NCI-H82 treated with DMSO at 0.1 percent for 48 hours (cell line): ENCODE results near the gene UMAD1.

ENCODE experiments used
- DNase-seq: peaks from one replicate; lab custom pipeline; 2025; ENCODE audit not compliant: unreplicated experiment; lab: John Stamatoyannopoulos, UW

UMAD1 gene

GRCh38 chr7:7719236-7719635, 78.7 kb downstream of the UMAD1 start:
- DNase-seq = peak; percentile 92

- DNase-seq = no peak
Observed at GRCh38 chr7:7720193-7720592, 79.6 kb downstream of the UMAD1 start.

GRCh38 chr7:7720750-7721621, 80.4 kb downstream of the UMAD1 start:
- peak; percentile 42 for DNase-seq

- DNase-seq = no peak
Observed at GRCh38 chr7:7731732-7732131, 91.2 kb downstream of the UMAD1 start.

GRCh38 chr7:7732621-7733281, 92.2 kb downstream of the UMAD1 start:
- DNase-seq = no peak

- no peak for DNase-seq
Observed at GRCh38 chr7:7736671-7737070, 96.1 kb downstream of the UMAD1 start.

- DNase-seq = no peak
Observed at GRCh38 chr7:7737674-7738073, 97.1 kb downstream of the UMAD1 start.

- no peak for DNase-seq
Observed at GRCh38 chr7:7738177-7738576, 97.6 kb downstream of the UMAD1 start.

GRCh38 chr7:7738622-7739021, 98.1 kb downstream of the UMAD1 start:
- DNase-seq = no peak

GRCh38 chr7:7739204-7740036, 98.9 kb downstream of the UMAD1 start:
- no peak for DNase-seq

GRCh38 chr7:7740037-7740355, 99.4 kb downstream of the UMAD1 start:
- DNase-seq = no peak

GRCh38 chr7:7742223-7742622, 101.7 kb downstream of the UMAD1 start:
- no peak for DNase-seq

GRCh38 chr7:7745258-7745657, 104.7 kb downstream of the UMAD1 start:
- DNase-seq = no peak

- DNase-seq = no peak
Observed at GRCh38 chr7:7745966-7746365, 105.4 kb downstream of the UMAD1 start.

GRCh38 chr7:7746458-7746857, 105.9 kb downstream of the UMAD1 start:
- DNase-seq = no peak

- no peak for DNase-seq
Observed at GRCh38 chr7:7750571-7751242, 110.2 kb downstream of the UMAD1 start.

- no peak for DNase-seq
Observed at GRCh38 chr7:7751243-7752092, 110.9 kb downstream of the UMAD1 start.

GRCh38 chr7:7756577-7756976, 116.0 kb downstream of the UMAD1 start:
- DNase-seq = no peak

GRCh38 chr7:7757576-7757975, 117.0 kb downstream of the UMAD1 start:
- DNase-seq = no peak

GRCh38 chr7:7761340-7761973, 120.9 kb downstream of the UMAD1 start:
- DNase-seq = no peak
